NCI-H1092 (cell line): Measurements from ENCODE around the gene DLG2.

Source experiments
- DNase-seq: peaks from one replicate; lab custom pipeline; 2025; lab: John Stamatoyannopoulos, UW

Gene DLG2

DNA sequence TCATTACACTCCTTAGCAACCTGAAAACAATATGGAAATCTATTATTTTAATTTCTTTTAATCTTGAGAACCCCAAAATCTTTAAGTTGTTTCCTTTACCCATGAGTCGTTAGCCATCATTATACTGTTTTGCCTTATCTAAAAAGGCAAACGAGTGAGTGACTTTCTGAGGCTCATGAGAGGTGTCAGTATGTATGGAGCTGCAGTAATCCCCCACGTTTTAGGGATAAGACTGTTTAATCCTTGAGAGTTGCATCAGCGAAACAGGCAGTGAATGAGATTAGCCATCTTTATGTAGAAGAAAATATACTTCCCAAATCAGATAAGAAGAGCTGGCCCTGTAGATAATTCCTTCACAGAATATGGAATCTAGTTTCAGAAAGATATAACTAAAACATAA is 1147.0 kb downstream of the DLG2 start:
- no peak for DNase-seq

DNA sequence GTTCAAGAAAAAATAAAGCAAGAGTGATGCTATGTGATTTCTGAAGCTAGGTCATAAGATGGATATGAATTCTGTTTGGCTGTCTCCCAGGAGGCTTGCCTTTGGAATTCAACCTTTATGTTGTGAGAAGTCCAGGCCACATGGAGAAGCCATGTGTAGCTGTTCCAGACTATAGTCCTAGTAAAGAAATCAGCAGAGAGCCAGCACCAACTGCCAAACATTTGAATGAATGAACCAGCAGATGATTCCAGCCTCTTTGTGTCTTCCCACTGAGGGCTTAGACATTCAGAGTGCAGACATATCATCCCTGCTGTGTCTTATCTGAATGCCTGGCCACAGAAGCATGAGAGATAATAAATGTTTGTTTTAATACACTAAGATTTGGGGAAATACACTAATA is 1150.6 kb downstream of the DLG2 start:
- no peak for DNase-seq

DNA sequence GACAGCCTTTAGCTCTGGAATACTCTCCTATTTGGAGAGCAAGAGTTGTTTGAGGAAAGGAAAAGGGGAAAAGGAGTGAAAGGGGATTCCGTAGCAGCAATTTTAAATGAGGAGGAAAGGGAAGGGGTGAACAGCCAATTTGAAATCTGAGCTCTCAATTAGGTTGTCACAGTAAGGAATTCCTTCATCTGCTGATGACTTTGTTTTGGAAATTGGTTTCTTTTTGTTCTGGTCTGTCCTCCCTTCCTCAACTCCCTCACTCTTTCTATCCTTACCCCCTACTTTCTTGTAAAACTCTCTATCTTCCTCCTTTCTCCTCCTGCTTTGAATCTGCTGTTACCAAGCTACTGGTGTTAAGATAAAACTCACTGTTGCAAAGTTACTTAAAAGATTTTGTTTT is 1155.6 kb downstream of the DLG2 start:
- no peak for DNase-seq

DNA sequence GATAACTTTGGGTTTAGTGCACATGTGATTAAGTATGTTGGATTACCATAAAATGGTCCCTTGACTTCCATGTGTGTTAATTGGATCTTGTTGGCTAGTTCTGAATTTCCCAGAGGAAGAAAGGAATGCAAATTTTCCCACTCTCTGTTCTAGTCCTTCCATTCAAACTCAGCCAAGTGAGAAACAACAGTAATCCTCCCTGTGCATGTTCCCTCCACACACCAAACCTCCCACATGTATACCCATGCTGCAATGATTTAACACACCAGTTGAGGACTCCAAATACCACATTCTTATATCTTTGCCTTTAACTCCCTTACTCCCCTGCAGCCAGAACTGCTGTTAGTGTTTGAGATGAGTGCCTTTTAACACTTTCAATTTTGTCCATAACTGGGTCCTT is 1158.9 kb downstream of the DLG2 start:
- no peak for DNase-seq

DNA sequence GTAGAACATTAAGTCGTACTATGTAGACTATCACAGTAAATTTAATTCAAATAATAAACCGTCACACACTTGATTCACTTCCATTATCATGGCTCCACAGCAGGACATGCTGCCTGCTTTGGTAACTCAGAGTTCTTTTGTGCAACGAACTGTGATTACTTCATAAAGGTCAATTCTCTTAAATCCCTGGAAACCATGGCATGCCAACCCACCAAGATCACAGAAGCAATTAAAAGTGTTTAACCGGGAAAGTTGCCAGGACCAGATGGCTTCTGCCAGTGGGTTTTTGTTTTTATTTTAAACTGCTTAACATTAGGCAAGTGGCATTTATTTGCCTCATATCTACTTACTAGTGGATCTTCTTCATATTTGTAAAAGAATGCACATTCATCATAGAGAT is 1162.1 kb downstream of the DLG2 start:
- DNase-seq: no peak

DNA sequence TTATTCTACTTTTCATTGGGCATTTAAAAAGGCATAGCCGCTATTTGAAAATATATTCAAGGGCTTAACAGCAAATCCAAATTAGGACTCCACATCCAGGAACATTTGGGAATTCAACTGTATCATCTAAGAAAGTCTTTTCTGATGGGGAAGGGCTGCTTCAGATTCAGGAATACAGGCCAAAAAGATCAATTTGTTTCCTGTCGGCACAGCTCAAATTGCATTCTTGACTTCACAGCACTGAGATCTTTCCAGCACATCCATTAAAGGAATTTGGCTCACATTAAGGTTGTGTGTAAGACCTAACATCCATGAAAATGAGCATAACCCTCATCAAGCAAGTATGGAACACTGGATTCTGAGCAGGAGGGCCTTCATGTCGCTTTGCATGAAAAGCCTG is 1171.5 kb downstream of the DLG2 start:
- no peak for DNase-seq

DNA sequence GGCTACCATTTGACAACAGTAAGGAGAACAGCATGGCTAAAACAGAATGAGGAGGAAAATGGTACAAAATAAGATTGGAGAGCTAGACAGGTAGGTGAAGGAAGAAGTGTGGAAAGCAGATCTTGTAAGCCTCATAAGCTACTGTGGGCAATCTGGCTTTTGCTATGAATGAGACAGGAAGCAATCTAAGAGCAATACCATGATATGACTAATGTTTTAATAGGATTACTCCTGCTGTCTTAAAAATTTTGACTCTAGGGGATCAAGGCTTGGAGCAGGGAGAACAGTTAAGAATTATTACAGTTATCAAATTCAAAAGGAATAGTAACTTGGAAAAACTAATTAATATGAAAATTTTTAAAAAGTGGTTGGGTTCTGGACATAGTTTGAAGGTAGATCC is 1174.9 kb downstream of the DLG2 start:
- DNase-seq: no peak

DNA sequence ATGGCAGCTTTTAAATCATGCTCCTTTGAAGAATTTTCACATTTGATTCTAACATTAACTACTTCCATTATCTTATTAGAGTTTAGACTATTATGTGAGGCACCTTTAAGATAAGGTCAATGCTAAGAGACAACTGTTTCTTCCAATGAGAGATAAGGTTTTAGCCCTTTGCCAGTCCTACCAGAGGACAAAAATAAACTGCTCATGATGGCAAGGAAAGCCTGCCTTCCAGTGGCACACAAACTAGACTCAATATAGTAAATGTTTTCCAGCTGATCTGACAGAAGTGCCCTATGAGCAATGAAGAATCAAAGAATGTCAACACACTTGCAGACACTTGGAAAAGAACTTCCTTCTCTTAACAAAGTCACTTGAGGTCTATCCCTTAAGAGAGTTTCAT is 1188.6 kb downstream of the DLG2 start:
- DNase-seq: no peak

DNA sequence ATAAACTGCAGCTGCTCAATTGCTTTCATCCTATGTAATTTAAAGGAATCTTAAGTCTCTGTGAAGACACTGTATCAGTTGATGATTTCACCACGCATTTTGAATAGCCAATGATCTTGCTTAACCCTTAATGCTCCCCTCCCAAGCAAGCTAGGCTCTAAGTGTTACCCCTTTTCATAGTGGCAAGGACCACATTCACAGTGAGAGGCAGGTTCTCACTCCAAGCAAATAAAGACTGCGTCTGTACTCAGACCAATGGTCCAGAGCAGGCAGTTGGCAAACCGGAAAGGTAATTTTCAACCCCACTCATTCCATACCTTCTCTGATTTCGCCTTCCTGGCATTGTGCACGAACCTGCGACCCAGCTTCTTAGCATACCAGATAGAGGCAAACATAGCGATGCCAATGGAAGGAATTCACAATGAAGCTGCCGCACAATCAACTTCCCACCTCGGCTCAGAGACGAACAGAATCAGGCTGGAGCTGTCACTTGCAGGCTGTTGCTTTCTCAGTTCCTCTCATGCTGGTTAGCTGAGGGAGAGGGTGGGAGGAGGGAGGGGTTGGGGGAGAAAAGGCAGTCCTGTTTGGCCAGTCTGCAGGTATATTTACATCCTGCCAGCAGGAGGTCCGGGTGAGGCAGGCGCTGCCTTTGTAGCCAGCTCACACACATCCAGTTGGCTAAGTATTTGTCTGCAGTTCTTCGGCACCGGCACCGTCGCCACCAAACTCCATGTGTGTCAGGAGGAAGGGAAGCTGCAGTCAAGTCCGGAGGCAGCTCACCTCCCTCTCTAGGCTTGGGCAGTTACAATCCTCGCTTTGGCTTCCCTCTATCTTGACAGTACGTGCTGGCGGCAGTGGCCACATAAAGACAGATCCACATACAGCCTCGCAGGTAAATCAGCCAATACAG is 1189.8 kb downstream of the DLG2 start:
- peak; percentile 7 for DNase-seq

DNA sequence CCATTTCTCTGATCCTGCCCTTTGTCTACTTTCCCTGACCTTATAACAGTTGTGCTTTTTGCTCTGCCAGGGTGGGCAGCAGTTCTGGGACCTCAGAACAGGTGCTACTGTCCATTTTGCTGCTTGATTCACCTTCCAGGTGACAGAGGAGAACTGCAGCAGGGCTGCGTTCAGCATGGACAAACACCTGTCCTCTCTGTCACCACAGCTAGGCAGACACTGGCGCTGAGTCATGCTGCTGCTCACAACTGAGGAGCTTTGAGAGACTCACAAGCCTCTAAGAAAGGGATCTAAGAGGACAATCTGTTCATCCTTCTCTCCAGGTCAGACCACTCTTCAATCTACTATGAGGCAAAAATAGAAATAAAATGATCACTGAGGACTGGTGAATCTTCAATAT is 1196.5 kb downstream of the DLG2 start:
- no peak for DNase-seq

DNA sequence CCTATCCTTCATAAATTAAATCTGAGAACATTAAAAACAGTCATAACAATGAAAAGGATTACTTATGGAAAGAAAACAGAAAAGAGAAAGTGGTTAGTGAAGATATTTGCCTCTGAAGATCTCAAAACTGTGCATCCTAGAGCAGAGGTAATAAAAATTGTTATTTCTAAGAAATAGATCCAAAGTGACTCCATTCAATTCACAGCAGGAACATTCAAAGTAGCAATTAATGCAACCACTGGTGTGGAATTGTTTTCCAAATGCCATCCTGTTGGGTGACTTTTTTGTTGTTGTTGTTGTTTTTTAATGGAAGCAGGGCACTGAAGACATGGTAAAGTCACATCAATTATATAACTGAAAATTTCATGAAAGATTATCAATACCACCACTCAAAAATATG is 1201.5 kb downstream of the DLG2 start:
- DNase-seq: no peak

DNA sequence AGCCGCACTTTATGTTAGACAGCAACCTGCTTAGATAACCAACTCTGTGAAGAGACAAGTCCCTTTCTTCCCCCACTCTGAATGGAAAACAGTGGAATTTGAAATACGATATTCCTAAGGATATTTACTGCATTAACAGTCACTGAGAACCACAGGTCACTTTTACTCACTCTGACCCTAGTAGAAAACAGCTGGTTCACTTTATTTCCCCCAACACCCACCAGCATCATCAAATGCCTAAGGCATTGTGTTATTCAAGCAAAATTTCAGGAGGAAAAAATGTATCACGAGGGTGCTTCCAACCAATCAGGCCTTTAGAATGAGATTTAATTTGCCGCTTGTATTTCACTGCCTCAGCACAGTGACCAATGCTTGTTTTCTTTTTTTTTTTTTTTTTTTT is 1206.9 kb downstream of the DLG2 start:
- DNase-seq: no peak

DNA sequence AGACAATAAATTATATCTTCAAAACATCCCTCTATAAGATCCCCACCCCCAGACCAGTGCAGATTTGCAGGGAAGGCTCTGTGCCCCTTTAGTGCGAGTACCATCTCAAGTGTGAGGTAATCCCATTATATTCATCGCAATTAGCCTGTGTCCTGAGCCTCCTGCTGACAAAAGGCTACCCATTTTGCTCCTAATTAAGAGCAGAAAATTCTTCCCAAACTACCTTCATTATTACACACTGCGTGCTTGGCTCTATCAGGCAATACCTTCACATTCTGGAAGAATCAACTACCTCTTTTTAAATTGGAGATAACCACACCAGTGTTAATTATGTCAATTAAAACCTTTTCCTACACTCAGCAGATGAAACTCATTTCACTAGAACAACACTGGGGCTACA is 1207.5 kb downstream of the DLG2 start:
- no peak for DNase-seq

DNA sequence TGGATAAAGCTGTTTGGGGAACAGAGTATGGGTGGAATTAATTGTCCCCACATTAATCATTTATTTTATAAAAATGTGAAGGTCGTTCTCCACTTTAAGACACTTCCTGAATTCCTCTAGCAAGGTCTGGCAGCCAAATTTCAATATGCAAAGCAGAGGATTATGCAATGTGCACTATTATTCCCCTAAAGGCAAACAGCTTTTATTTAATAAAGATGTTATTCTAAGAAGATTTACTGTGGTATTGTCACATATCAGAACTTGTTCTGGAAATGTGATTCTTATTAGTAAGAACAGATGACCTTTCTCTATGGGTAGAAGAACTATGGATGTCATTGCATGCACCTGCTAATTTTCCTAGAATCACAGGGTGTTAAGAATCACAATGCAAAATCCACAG is 1212.2 kb downstream of the DLG2 start:
- no peak for DNase-seq

DNA sequence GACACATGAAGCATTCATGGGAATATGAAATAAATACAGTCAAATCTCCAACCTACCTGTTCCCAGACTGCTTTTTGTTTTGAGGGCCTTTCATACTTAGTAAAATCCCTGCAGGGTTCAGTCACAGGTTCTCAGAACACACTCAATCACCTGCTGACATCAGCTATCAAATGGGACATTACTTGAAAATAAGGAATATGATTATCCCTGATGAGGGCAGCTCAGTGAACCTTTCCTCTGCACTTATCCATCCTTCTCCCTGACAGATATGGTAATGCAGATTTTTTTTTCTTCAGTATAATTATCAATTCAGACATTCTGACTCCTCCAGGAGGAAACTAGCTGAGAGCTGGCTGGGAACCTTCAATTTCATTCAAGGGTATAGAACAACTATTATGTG is 1213.6 kb downstream of the DLG2 start:
- DNase-seq: no peak

DNA sequence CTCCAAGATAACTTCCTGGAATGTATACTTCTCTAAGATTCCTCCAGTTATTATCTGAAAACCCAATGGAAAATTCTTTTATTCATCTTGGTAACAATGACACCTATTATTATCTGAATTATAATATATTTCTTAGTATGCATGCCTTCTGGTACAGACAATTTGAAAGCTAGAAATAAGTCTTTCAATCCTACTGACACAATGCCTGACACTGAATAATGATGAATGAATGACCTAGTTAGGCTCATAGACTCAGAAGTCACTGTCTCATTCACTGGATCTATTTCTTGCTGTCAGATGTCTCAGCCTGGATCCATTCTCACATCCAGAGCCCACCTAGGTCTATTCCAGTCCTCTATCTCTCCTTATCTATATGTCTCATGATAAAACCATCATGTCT is 1214.3 kb downstream of the DLG2 start:
- DNase-seq: no peak

DNA sequence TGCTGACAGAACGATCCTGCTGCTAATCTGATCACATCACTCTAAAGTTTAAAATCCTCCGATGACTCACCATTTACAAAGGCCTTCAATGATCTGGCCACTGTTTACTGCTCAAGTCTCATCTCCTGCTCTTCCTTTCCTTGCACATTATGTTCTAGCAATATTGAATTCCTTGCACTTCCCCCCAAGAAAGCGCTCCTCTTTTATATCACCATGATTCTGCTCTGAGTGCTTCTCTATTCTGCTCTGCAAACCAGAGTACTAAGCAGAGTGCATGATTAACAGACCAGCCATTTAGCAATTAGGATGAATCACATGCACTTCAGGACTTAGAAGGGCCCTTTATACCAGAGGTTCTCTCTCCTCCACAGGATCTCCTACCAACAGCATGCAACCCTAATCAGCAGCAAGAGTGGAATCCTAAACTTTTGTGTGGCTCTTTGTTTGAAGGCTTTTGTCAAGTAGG is 1218.2 kb downstream of the DLG2 start:
- no peak for DNase-seq

DNA sequence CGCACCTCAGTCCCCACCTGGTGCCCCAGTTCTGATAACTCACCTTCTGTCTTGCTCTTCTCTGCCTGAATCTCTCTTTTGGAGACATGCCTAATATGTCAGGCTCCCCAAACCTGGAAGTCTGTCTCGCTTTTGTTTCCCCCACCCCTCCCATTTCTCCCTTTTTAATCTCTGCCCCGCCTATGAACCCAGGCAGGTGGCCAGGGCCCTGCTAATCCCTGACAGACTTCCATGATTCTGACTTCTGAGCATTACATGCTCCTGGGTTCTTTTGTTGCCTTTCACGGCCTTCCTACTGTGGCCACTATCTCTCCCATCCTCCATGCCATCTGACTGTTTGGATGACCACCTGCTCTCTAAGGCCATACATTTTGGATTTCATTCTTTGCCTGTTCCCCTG is 1220.1 kb downstream of the DLG2 start:
- DNase-seq: no peak

DNA sequence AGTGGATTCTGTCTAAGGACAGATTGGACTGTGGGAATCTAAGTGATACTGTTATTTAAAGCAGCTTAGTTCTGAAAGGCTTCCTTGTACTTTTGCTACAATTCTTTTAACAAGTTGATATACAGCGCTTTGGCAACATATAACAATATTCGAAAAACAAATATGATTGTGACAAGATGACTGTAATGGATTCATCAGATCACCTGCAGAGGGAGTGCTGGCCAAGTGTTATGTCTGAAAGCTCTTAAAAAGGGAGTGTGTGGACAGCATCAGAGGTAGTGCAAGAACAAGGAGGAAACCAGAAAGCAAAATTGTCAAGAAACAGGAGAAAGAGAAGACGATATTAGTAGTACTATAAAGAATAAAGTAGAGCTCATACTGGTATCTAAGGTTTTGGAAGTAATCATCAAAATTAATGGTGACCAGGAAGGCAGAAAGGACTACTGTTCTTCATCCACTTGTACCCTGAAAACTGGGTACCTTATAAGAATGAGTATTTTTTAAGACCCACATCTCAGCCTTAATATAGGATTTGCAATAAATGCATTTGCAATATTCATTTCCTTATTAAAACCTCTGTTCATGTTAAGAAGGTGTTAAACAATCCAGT is 1229.0 kb downstream of the DLG2 start:
- no peak for DNase-seq

DNA sequence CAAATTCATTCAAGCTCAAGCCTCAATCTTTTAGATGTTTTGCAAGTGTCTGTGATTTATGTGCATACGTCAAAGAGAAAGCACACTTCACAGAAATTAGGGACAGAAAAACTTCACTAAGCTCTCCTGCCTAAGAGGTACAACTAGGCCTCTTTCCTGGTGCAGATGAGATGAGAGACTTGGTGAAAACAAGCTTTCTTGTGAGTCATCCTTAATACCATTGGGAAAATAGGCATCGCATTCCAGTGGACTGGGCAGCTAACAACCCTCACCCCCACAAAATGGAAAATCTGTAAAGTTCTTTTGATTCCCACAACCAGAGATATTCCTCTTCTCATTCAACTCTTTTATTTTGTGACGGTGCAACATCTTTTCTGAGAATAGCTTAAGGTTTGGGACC is 1230.6 kb downstream of the DLG2 start:
- no peak for DNase-seq

DNA sequence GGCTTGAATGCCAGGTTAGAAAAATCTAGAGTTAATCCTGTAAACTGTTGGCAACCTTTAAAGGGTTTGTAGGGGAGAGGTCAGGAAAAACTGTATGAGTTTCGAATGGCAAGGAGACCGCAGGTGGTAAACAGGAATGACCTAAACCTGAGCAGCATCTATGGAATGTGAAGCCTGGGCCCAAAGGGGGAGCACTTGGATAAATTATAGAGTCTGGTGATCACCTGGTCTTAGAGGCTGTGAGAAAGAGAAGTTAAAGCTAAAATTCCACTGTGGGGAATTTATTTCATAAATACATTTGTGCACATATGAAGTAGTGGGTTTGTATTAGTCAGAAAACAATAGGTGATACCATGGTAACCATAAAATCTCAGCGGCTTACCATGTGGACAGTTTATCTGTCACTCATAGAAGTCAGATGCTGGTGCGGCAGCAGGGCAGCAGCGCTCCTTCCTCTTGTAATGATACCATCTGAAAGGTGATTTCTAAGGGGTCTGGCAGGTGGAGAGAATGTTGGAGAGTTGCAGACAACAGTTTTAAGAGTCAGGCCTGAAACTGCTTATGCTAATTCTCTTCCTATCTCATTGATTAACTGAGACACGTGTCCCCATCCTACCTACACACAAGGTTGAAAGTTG is 1236.6 kb downstream of the DLG2 start:
- no peak for DNase-seq

DNA sequence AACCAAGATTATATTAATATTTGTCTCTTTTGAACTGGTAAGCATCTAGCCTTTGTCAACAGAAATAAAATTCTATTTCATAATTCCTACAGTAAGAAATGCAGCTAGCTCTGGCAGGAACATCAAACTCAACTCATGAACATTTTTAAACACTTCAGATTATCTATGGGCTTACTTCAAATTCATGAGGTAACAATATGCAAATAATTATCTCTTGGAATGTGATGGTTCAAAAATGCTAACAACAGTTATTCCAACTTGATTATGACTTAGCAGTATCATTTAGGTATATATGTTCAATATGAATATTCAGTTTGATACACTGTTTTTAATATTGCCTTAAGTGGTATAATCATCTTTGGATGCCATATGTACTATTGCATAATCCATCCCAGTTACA is 1237.4 kb downstream of the DLG2 start:
- no peak for DNase-seq

DNA sequence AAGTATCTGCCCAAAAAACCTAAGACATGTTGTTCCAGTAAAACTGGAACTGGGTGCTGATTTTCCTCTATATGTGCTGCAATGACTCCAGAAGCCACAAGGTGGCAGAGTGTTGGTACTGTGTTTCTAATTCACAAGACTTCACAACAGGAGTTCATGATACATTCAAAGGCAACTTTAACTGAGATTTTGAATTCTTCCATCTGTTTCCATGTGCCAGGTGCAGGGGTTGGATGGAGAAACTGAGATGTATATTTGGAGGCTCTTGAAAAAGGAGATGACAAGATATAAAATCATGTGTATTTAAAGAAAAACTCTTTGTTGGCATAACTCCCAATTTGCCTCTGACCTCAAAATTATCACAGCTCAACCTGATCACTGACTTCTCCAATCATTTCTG is 1242.4 kb downstream of the DLG2 start:
- DNase-seq: peak; percentile 2
